Activated T-helper 1 cell treated with anti-CD3 and anti-CD28 coated beads, Interleukin-12 subunit alpha, Interleukin-12 subunit beta, Interleukin-2, Interleukin-4 antibody, amounts not matched to agents 30 ng/mL and 10 ng/mL and 1 ng/mL, durations not matched to agents 14 hours and 24 hours and 36 hours (primary cell): ENCODE data around the gene PLTP. TPM values are rescaled to one million over a fixed set of nuclear protein-coding genes. Genes with fewer than 3 reads are reported as not detected.

Source experiments
- DNase-seq: peaks from one replicate; pipeline ENCODE4 v3.0.0; 2021; ENCODE audit warnings: low spot score
- H3K27ac Mint-ChIP-seq: one replicate; pipeline ENCODE4 v1.8.0; 2021; ENCODE audit warnings: mild to moderate bottlenecking, mixed read lengths
- H3K27me3 Mint-ChIP-seq: one replicate; pipeline ENCODE4 v1.8.0; 2022; ENCODE audit warnings: mild to moderate bottlenecking, moderate library complexity, mixed read lengths; ENCODE audit not compliant: insufficient read depth
- H3K36me3 Mint-ChIP-seq: one replicate; pipeline ENCODE4 v1.8.0; 2021; ENCODE audit warnings: low read depth, mixed read lengths
- H3K4me1 Mint-ChIP-seq: one replicate; pipeline ENCODE4 v1.8.0; 2021; ENCODE audit warnings: low read depth, mixed read lengths
- H3K4me3 Mint-ChIP-seq: one replicate; pipeline ENCODE4 v1.8.0; 2021; ENCODE audit warnings: mild to moderate bottlenecking, moderate library complexity, mixed read lengths
- H3K9me3 Mint-ChIP-seq: one replicate; pipeline ENCODE4 v1.8.0; 2021; ENCODE audit warnings: mixed read lengths
- intact Hi-C: fragments of 100-400 bp; cut with micrococcal nuclease; formaldehyde crosslinking; loops from one replicate; pipeline ENCODE4 v1.15.1; 2024
- total RNA-seq: library from RNA; stranded (reverse); gene quantifications from 2 replicates; pipeline ENCODE4 v1.2.3, GENCODE V29; 2022

The PLTP gene
- total RNA-seq, 1 donor from 2014 or later, result 1.9 TPM

DNA sequence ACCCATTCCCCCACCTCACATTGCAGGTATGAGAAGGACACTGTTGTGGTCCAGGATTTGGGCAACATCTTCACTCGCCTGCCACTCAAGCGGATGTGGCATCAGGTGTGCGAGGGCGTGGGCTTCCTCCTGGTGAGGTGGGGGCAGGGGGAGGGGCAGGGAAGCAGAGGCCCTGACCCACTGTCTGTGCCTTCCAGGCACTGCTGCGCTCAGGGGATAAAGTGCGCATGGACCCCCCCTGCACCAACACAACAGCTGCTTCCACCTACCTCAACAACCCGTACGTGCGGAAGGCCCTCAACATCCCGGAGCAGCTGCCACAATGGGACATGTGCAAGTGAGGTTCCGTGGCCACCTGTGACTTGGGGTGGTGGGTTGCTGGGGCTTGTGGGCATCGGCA, 17.2 kb downstream of the PLTP start:
- peaks cover 1% of the 10 kb centered on the region for H3K27me3 Mint-ChIP-seq
- no peak for DNase-seq
- H3K4me3 Mint-ChIP-seq, result no peak overlapping the region
- H3K4me1 Mint-ChIP-seq, result peaks cover 13% of the 10 kb centered on the region
- no peak overlapping the region for H3K27ac Mint-ChIP-seq
- intact Hi-C loops, result no loop called here
- H3K36me3 Mint-ChIP-seq, result peaks cover 3% of the 10 kb centered on the region
- H3K9me3 Mint-ChIP-seq, result no peaks in the 10 kb centered on the region

DNA sequence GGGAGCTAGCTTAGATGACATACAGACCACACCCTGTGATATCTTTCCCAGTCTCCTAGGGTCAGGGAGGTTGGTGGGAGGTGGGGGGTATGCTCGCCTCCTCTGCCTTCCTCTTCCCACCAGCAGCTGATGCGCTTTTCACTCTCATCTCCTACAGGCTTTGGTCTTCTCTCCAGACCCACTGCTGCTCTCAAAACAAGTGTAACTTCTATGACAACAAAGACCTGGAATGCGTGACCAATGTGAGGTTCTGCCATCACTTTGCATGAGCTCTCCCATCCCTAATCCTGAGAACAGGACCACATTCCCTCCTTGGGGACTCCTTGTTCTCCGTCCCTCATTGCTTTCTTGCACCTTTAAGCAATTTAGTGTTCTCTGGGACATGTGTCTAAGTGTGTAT, 18.1 kb downstream of the PLTP start:
- H3K9me3 Mint-ChIP-seq, result no peaks in the 10 kb centered on the region
- intact Hi-C loops, result no loop called here
- peaks cover 3% of the 10 kb centered on the region for H3K36me3 Mint-ChIP-seq
- peak overlapping the region; percentile 8 for H3K4me3 Mint-ChIP-seq
- peaks cover 13% of the 10 kb centered on the region for H3K4me1 Mint-ChIP-seq
- DNase-seq, result no peak
- no peak overlapping the region for H3K27ac Mint-ChIP-seq
- peaks cover 1% of the 10 kb centered on the region for H3K27me3 Mint-ChIP-seq

- H3K36me3 Mint-ChIP-seq, result peaks cover 3% of the 10 kb centered on the region
- H3K27me3 Mint-ChIP-seq, result peaks cover 1% of the 10 kb centered on the region
- H3K9me3 Mint-ChIP-seq, result no peaks in the 10 kb centered on the region
- H3K4me1 Mint-ChIP-seq, result peaks cover 13% of the 10 kb centered on the region
- peak overlapping the region; percentile 68 for H3K27ac Mint-ChIP-seq
- peak overlapping the region; percentile 91 for H3K4me3 Mint-ChIP-seq
- no peak for DNase-seq
- intact Hi-C loops, result no loop called here
Measured at GRCh38 chr20:45892828-45893500, 19.0 kb downstream of the PLTP start.

- Mint-ChIP-seq H3K27ac (peak overlapping the region; percentile 68), H3K4me3 (peak overlapping the region; percentile 91), H3K36me3 (peaks cover 3% of the 10 kb centered on the region), H3K4me1 (peaks cover 13% of the 10 kb centered on the region), H3K9me3 (no peaks in the 10 kb centered on the region), H3K27me3 (peaks cover 1% of the 10 kb centered on the region)
- DNase-seq, result no peak
- intact Hi-C loops, result no loop called here
Measured at GRCh38 chr20:45892049-45892825, 19.7 kb downstream of the PLTP start.

GRCh38 chr20:45890985-45891983, 20.7 kb downstream of the PLTP start, which contains the start of the genes CTSA and NEURL2:
CTSA (plus strand) TSS chr20:45891335; CDS start chr20:45891569, 234 bp downstream.
NEURL2 (minus strand) TSS chr20:45891208; CDS start chr20:45890991, 217 bp downstream.
- Mint-ChIP-seq H3K4me1 (peaks cover 14% of the 10 kb centered on the region), H3K36me3 (peaks cover 3% of the 10 kb centered on the region), H3K9me3 (no peaks in the 10 kb centered on the region), H3K4me3 (peak within 1 kb of the TSS; percentile 91), H3K27me3 (peaks cover 1% of the 10 kb centered on the region), H3K27ac (peak within 1 kb of the TSS; percentile 85)
- intact Hi-C loops, result loop anchor here (1.0 to 2.0 kb wide), 8 partner anchors 10 to 92 kb away; partner anchors contain the start of genes ACOT8, UBE2C, ZSWIM1 and ZSWIM3
- DNase-seq, result peak; percentile 80

DNA sequence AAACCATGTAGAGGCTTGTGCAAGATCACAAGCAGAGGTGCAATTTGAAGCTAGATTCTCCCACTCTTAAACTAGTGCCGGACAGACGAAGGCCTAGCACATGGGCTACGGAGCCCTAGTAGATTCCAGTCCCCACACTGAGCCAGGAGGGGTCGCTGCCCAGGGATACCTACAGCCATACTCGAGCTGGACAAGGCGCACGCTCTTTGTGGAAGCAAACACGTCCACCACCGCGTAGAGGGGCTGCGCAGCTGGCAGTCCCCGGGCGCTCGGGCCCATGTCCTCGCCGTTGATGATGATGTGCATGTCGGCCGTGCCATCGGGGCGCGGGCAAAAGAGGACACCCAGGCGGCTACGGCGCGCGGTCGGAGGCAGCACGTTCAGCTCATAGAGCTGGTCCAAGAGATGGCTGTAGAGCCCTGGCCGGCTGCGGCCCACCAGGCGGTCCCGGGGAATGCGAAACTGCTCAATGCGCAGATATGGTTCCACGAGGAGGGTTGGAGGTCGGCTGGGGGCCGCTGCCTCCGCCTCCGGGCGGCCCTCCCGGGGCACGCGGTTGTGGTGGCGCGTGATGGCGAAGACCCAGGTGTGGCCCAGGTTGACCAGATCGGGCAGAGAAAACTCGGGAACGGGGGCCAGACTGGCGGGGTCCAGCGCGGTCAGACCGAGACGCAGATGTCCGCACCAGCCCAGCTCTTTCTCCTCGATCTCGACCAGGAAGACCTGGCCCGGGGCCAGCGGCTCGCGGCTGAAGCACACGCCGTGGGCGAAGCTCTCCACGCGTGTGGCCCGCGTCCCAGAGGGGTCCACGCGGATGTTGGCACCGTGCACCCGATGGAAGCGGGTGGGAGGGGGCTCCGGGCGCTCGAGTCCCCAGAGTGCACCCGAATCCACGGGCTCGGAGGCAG, 21.6 kb downstream of the PLTP start:
- H3K27ac Mint-ChIP-seq, result peak overlapping the region; percentile 40
- H3K27me3 Mint-ChIP-seq, result peaks cover 1% of the 10 kb centered on the region
- no peaks in the 10 kb centered on the region for H3K9me3 Mint-ChIP-seq
- intact Hi-C loops, result loop anchor here (2.0 kb wide), 3 partner anchors 66 to 92 kb away; no protein-coding TSS in a partner anchor
- H3K36me3 Mint-ChIP-seq, result peaks cover 3% of the 10 kb centered on the region
- peak overlapping the region; percentile 91 for H3K4me3 Mint-ChIP-seq
- peaks cover 20% of the 10 kb centered on the region for H3K4me1 Mint-ChIP-seq
- DNase-seq, result peak; percentile 17

- intact Hi-C loops, result no loop called here
- peaks cover 1% of the 10 kb centered on the region for H3K27me3 Mint-ChIP-seq
- H3K4me1 Mint-ChIP-seq, result peaks cover 33% of the 10 kb centered on the region
- no peak for DNase-seq
- no peak overlapping the region for H3K27ac Mint-ChIP-seq
- peaks cover 5% of the 10 kb centered on the region for H3K36me3 Mint-ChIP-seq
- peak overlapping the region; percentile 47 for H3K4me3 Mint-ChIP-seq
- no peaks in the 10 kb centered on the region for H3K9me3 Mint-ChIP-seq
Measured at GRCh38 chr20:45888681-45889080, 23.3 kb downstream of the PLTP start.

DNA sequence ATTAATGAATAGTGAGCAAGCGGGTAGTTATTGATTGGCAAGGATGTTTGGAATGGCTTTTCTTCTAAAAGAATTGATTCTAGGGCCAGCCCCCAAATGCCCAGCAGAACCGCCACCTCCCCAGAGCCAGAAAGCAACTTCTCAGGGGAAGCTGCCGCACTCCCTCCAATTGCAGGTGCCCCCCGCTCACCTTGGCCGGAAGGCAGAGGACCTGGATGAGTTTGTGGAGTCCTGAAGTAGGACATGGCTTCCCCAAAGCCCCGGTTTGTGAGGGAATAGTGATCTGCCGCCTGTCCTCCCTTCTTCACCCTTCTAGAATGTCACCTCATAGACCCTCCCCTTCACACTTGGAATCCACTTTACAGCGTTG, 24.6 kb downstream of the PLTP start, which contains the start of gene SPATA25:
Gene SPATA25, minus strand, starts transcription at position 277 of the 370 bp plus-strand sequence. Its CDS starts 32 bp downstream, at position 245.
- no peak for DNase-seq
- Mint-ChIP-seq H3K4me1 (peaks cover 36% of the 10 kb centered on the region), H3K27me3 (peaks cover 1% of the 10 kb centered on the region), H3K9me3 (no peaks in the 10 kb centered on the region), H3K36me3 (peaks cover 14% of the 10 kb centered on the region), H3K27ac (no peak within 1 kb of the TSS), H3K4me3 (no peak within 1 kb of the TSS)
- intact Hi-C loops, result no loop called here

GRCh38 chr20:45886590-45887345, 25.2 kb downstream of the PLTP start:
- H3K27ac Mint-ChIP-seq, result no peak overlapping the region
- H3K9me3 Mint-ChIP-seq, result no peaks in the 10 kb centered on the region
- peaks cover 37% of the 10 kb centered on the region for H3K4me1 Mint-ChIP-seq
- DNase-seq, result no peak
- H3K27me3 Mint-ChIP-seq, result peaks cover 4% of the 10 kb centered on the region
- intact Hi-C loops, result no loop called here
- H3K36me3 Mint-ChIP-seq, result peaks cover 16% of the 10 kb centered on the region
- no peak overlapping the region for H3K4me3 Mint-ChIP-seq

GRCh38 chr20:45883100-45883469, 28.9 kb downstream of the PLTP start:
- Mint-ChIP-seq H3K4me1 (peaks cover 47% of the 10 kb centered on the region), H3K9me3 (no peaks in the 10 kb centered on the region), H3K4me3 (peak overlapping the region; percentile 57), H3K27me3 (peaks cover 2% of the 10 kb centered on the region), H3K27ac (no peak overlapping the region), H3K36me3 (peaks cover 22% of the 10 kb centered on the region)
- intact Hi-C loops, result no loop called here
- no peak for DNase-seq

DNA sequence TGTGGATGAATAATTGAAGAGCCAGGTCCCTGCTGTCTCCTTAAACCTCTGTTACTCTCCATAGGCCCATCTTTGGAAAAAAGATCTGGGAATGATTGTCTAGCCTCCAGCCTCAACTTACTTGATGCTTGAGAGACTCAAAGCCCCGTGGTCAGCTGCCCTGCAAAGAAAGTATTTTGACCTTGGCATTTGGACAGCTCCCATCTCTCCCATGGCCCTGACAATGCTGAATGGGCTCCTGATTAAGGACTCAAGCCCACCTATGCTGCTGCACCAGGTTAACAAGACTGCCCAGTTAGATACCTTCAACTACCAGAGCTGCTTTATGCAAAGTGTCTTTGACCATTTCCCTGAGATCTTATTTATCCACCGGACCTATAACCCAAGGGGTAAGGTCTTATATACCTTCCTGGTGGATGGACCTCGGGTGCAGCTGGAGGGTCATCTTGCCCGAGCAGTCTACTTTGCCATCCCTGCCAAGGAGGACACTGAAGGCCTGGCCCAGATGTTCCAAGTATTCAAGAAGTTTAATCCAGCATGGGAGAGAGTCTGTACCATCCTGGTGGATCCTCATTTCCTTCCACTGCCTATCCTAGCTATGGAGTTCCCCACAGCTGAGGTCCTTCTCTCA, 29.4 kb downstream of the PLTP start:
- intact Hi-C loops, result no loop called here
- Mint-ChIP-seq H3K4me3 (peak overlapping the region; percentile 70), H3K27me3 (peaks cover 2% of the 10 kb centered on the region), H3K36me3 (peaks cover 22% of the 10 kb centered on the region), H3K27ac (no peak overlapping the region), H3K9me3 (no peaks in the 10 kb centered on the region), H3K4me1 (peaks cover 47% of the 10 kb centered on the region)
- no peak for DNase-seq
